Activated CD4-positive, alpha-beta T cell treated with anti-CD3 and anti-CD28 coated beads, Interleukin-2, amount 50 U/mL, for 48 hours (primary cell): ENCODE results near the gene DDX39B.
A peak's percentile ranks its signal among the peaks of the same experiment; 100 is the strongest.

Source experiments
- DNase-seq, 2 experiments: peaks; one replicate each; pipeline ENCODE4 v3.0.0-alpha.2; 2020

Gene DDX39B

GRCh38 chr6:31575335-31575901 is 33.6 kb upstream of the DDX39B start, which contains the start of gene TNF:
TSS of gene TNF (plus strand) at chr6:31575565. CDS start at chr6:31575742, 177 bp downstream.
- DNase-seq = peak; percentile 88 to 94

DNA sequence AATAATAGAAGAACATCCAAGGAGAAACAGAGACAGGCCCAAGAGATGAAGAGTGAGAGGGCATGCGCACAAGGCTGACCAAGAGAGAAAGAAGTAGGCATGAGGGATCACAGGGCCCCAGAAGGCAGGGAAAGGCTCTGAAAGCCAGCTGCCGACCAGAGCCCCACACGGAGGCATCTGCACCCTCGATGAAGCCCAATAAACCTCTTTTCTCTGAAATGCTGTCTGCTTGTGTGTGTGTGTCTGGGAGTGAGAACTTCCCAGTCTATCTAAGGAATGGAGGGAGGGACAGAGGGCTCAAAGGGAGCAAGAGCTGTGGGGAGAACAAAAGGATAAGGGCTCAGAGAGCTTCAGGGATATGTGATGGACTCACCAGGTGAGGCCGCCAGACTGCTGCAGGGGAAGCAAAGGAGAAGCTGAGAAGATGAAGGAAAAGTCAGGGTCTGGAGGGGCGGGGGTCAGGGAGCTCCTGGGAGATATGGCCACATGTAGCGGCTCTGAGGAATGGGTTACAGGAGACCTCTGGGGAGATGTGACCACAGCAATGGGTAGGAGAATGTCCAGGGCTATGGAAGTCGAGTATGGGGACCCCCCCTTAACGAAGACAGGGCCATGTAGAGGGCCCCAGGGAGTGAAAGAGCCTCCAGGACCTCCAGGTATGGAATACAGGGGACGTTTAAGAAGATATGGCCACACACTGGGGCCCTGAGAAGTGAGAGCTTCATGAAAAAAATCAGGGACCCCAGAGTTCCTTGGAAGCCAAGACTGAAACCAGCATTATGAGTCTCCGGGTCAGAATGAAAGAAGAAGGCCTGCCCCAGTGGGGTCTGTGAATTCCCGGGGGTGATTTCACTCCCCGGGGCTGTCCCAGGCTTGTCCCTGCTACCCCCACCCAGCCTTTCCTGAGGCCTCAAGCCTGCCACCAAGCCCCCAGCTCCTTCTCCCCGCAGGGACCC is 32.6 kb upstream of the DDX39B start:
- peak; percentile 73 to 81 for DNase-seq

GRCh38 chr6:31573239-31574105 is 31.7 kb upstream of the DDX39B start:
- no peak for DNase-seq

GRCh38 chr6:31572041-31572911 is 30.5 kb upstream of the DDX39B start, which contains the start of gene LTA:
TSS of gene LTA (plus strand) at chr6:31572289. CDS start at chr6:31572743, 454 bp downstream.
- DNase-seq = peak; percentile 86 to 89

GRCh38 chr6:31569861-31570536 is 28.2 kb upstream of the DDX39B start:
- no peak for DNase-seq

DNA sequence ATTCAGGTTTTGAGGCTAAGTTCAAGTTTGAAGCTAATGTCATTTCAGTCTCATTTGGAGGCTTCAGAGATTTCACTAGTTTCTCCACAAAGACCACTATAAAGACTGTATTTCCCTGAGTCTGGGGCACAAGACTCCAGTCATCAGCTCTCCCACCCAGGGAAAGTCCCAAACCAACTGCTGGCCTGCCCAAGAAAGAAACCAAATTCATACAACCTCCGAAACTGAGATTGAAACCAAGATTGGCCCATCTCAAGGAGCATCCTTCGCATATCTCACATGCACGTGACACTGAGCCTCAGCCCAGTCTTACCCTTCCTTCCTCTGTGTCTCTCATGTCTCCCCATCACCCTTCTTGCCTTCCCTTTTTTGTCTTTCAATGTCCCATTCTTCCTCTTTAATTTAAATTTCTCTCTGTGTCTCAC is 26.7 kb upstream of the DDX39B start:
- DNase-seq = peak; percentile 68 to 80

GRCh38 chr6:31567531-31568370 is 25.9 kb upstream of the DDX39B start:
- no peak for DNase-seq

- no peak for DNase-seq
Observed at GRCh38 chr6:31560697-31561058, 18.9 kb upstream of the DDX39B start.

DNA sequence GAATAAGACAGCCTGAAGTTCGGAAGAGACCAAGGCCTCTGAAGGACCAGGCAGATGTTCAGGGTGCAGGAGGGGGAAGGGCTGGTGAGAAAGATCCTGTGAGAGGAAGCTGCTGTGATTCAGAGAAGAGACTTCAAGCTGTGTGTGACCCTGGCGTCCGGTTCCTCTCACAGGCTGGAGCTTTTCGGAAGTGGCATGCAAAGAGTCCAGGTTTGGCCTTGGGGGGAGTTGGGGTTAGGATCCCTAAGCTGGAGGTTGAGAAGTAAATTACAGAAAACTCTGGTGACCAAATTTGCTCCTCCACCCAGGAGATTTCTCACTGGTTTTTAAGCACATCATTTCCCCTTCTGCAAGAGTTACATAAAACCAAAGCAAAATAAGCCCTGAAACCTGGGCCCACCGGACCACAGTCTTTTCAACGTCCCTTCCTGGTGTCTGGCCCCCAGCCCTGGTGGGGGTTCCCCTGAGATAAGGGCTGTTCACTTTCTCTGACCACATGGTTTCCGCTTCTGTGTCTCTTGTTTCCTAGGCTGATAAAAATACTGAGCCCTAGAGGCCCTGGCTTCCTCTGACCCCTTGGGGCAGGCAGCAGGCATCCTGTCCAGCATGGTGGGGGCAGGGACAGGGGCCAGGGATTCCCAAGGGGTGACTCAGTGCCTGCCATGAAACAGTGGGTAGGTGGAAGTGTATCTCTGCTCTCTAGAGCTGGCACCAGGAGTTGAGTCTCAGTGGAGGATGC is 18.3 kb upstream of the DDX39B start:
- peak; percentile 65 to 68 for DNase-seq

GRCh38 chr6:31559606-31559957 is 17.8 kb upstream of the DDX39B start:
- DNase-seq = no peak

DNA sequence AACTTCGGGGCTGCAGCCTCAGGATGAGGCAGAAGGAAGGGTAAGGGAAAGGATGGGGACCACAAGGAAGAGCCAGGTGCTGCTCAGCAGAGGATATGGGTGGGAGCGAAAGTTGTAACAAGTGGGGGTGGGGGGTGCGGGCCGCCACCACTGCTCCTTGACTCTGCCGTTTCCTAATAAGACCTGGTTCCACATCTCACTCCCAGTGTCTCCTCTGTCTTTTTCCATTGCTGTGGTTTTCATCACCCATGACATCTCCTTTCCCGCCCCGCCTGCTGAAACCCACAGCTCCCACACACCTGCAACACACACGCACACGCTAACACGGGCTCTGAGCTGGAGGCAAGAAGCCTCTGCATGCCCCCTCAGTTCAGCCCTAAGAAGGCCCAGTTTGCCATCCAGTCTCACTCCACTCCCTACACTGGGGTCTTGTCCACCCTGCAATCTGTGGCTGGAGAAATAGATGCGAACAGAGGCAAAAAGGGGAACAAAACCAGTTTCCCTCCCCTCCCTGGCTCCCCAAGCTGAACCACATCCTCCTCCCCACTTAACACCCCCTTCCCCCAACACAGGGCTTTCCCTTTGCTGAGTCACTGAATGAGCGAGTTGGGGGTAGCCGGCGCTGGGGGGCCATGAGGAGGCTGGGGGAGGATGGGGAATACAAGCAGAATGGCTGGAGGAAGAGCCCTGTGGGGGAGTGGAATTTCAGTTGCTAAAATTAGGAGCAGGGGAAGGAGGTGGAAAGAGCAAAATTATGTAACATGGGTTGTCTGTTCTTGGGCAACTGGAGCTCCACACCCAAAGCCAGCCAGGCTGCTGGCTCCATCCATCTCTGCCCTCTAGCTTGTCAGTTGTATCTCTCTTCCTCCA is 17.1 kb upstream of the DDX39B start:
- peak; percentile 76 to 80 for DNase-seq

DNA sequence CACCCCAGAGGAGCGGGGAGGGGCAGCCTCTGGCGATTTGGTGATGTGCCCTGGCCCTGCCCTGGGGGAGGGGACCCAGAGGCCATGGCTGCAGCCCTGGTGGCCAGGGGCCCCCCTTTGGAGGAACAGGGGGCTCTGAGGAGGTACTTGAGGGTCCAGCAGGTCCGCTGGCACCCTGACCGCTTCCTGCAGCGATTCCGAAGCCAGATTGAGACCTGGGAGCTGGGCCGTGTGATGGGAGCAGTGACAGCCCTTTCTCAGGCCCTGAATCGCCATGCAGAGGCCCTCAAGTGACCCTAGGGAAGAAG is 16.5 kb upstream of the DDX39B start:
- DNase-seq = no peak

- no peak for DNase-seq
Observed at GRCh38 chr6:31557443-31558317, 15.9 kb upstream of the DDX39B start.

- DNase-seq = no peak
Observed at GRCh38 chr6:31556307-31556706, 14.5 kb upstream of the DDX39B start.

GRCh38 chr6:31551371-31551770 is 9.6 kb upstream of the DDX39B start:
- peak; percentile 65 to 73 for DNase-seq

DNA sequence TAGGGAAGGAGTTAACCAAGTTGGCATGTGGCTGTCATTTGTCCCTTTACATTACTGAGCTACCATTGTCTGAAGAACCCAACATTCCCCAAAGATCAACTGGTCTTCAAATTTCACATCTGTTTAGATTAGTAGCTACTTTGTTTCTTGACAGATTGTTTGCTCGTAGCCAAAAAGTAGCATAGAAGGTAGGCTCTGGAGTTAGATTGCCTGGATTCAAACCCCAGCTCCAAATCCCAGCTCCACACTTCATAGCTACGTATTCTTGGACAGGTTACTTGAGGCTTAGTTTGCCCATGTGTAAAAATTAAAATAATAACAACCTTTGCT is 6.7 kb upstream of the DDX39B start:
- DNase-seq = no peak

- no peak for DNase-seq
Observed at GRCh38 chr6:31547727-31548543, 6.1 kb upstream of the DDX39B start.
